Chondrocyte (in vitro differentiated cells): ENCODE measurements around the gene MND1. TPM values are rescaled to one million over a fixed set of nuclear protein-coding genes. Genes with fewer than 3 reads are reported as not detected.

Experiments
- DNase-seq: peaks from one replicate; pipeline ENCODE4 v3.0.0; 2021; ENCODE audit warnings: mixed read lengths, low spot score
- H3K27ac Mint-ChIP-seq: one replicate; pipeline ENCODE4 v1.8.0; 2021; ENCODE audit warnings: mild to moderate bottlenecking, moderate library complexity, mixed read lengths; ENCODE audit not compliant: unreplicated experiment
- H3K27me3 Mint-ChIP-seq: 2 replicates; pipeline ENCODE4 v1.8.0; 2021; ENCODE audit warnings: low read depth, mixed read lengths
- H3K36me3 Mint-ChIP-seq: 2 replicates; pipeline ENCODE4 v1.8.0; 2021; ENCODE audit warnings: low read depth, mixed read lengths
- H3K4me1 Mint-ChIP-seq: 2 replicates; pipeline ENCODE4 v1.8.0; 2021; ENCODE audit warnings: low read depth, mild to moderate bottlenecking, mixed read lengths
- H3K4me3 Mint-ChIP-seq: one replicate; pipeline ENCODE4 v1.8.0; 2021; ENCODE audit warnings: mild to moderate bottlenecking, moderate library complexity, mixed read lengths; ENCODE audit not compliant: unreplicated experiment
- H3K9me3 Mint-ChIP-seq: 2 replicates; pipeline ENCODE4 v1.8.0; 2021; ENCODE audit warnings: low read depth, mixed read lengths
- total RNA-seq: library from RNA; stranded (reverse); gene quantifications from 3 replicates; pipeline ENCODE4 v1.2.1, GENCODE V29; 2021
- TF ChIP-seq, protein P1 (sequence below): fragments of 200-600 bp; sonication (generic); IDR thresholded peaks from 2 replicates; pipeline ENCODE4 v1.5.0; 2021; ENCODE audit warnings: antibody characterized with exemption, mild to moderate bottlenecking, moderate library complexity

The MND1 gene
- total RNA-seq, 1 donor from 2014 or later: 0.90 TPM

DNA sequence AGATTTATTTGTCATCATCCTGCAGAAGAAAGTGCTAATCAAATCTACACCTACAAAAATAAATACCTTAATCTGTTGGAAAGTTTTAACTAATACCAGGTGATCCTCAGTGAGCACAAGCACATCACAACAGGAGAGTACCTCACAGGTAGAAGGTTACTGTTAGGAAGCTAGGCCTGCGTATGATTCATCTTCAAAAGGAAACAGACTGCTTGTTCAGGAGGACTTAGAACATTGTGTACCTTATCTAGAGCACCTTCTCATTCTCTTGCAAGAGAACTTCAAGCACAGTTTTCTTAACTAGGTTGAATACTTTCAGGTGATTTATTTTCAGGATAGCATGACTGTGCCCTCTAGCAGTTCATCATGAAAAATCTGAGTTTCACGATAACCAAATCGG lies 54.2 kb downstream of the MND1 start:
- TF ChIP-seq, protein P1, sequence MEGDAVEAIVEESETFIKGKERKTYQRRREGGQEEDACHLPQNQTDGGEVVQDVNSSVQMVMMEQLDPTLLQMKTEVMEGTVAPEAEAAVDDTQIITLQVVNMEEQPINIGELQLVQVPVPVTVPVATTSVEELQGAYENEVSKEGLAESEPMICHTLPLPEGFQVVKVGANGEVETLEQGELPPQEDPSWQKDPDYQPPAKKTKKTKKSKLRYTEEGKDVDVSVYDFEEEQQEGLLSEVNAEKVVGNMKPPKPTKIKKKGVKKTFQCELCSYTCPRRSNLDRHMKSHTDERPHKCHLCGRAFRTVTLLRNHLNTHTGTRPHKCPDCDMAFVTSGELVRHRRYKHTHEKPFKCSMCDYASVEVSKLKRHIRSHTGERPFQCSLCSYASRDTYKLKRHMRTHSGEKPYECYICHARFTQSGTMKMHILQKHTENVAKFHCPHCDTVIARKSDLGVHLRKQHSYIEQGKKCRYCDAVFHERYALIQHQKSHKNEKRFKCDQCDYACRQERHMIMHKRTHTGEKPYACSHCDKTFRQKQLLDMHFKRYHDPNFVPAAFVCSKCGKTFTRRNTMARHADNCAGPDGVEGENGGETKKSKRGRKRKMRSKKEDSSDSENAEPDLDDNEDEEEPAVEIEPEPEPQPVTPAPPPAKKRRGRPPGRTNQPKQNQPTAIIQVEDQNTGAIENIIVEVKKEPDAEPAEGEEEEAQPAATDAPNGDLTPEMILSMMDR: no peak
- H3K9me3 Mint-ChIP-seq: no peaks in the 10 kb centered on the region
- H3K36me3 Mint-ChIP-seq: no peaks in the 10 kb centered on the region
- peaks cover 5% of the 10 kb centered on the region for H3K4me1 Mint-ChIP-seq
- no peak overlapping the region for H3K4me3 Mint-ChIP-seq
- no peak overlapping the region for H3K27ac Mint-ChIP-seq
- no peak for DNase-seq
- H3K27me3 Mint-ChIP-seq: no peaks in the 10 kb centered on the region

DNA sequence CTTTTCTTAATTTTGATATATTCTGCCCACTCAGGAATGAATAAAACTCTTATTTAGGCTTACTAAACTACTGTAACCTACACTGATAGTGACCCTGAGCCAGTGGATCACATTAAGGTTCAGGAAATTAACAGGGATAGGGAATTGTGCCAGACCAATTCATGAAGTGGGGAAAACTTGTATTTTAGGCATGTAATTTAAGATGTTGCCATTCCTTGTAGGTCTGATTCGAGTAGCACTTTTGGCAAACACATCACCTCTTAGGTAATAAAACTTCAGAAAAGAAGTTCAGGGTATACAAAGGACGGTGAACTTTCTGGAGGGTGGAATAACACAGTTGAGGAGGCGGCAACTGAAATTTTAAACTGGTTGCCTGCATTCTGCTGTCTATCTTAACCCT lies 54.9 kb downstream of the MND1 start:
- TF ChIP-seq, protein P1: no peak
- H3K4me1 Mint-ChIP-seq: peaks cover 5% of the 10 kb centered on the region
- no peaks in the 10 kb centered on the region for H3K9me3 Mint-ChIP-seq
- H3K27ac Mint-ChIP-seq: no peak overlapping the region
- no peaks in the 10 kb centered on the region for H3K36me3 Mint-ChIP-seq
- no peaks in the 10 kb centered on the region for H3K27me3 Mint-ChIP-seq
- no peak overlapping the region for H3K4me3 Mint-ChIP-seq
- DNase-seq: no peak

DNA sequence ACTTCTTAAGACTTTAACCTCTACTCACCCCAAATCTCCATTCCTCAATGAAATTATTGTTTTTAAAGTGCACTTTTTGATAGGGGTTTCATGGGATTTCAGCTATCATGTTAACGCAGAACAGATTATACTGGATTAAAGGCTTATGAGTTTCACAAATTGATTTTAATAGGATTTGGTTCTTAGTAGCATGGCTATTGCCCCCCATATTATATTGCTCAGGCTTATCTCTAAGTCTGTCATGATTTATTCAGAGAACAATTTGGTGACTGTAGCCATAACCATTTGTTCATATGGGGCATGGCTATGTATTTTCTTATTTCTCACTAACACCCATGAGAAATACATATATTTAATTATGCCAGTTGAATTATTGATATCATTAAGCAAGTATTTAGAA lies 57.0 kb downstream of the MND1 start:
- Mint-ChIP-seq H3K4me3 (no peak overlapping the region), H3K36me3 (no peaks in the 10 kb centered on the region), H3K9me3 (peaks cover under 1% of the 10 kb centered on the region), H3K4me1 (peaks cover 5% of the 10 kb centered on the region), H3K27ac (no peak overlapping the region), H3K27me3 (no peaks in the 10 kb centered on the region)
- DNase-seq: no peak
- TF ChIP-seq, protein P1: no peak

DNA sequence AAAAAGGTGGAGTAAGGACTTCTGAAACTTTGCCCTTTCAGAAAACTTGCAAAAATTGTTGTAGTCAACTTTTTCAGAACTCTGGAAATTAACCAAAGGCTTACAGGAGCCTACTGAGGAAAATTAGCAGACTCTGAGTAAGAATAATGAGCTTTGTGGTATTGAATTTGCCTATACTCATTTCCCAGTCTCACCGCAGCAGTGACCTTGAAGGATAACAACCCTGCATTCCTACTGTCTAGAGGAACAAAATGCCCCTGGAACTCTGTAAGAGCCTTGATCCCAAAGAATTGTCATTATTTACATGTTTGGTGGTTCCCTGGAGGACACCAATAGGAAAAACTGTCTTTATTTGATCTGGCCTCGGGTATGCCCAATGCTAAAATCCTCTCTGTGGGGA lies 57.9 kb downstream of the MND1 start:
- TF ChIP-seq, protein P1: no peak
- no peak for DNase-seq
- Mint-ChIP-seq H3K4me3 (no peak overlapping the region), H3K27ac (no peak overlapping the region), H3K9me3 (peaks cover 4% of the 10 kb centered on the region), H3K36me3 (no peaks in the 10 kb centered on the region), H3K27me3 (no peaks in the 10 kb centered on the region), H3K4me1 (peaks cover 5% of the 10 kb centered on the region)

DNA sequence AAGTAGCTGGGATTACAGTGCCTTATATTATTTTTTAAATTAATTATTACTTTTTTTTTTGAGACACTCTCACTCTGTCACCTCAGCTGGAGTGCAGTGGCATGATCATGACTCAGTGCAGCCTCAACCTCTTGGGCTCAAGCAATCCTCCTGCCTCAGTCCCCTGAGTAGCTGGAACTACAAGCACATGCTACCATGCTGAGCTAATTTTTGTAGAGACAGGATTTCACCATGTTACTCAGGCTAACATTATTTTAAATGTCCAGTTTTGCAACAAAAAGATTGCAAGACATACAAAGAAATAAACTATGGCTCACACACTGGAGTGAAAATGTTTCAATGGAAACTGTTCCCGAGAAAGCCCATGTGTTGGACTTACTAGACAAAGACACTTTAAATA lies 59.2 kb downstream of the MND1 start:
- H3K27ac Mint-ChIP-seq: no peak overlapping the region
- H3K9me3 Mint-ChIP-seq: peaks cover 7% of the 10 kb centered on the region
- peaks cover 5% of the 10 kb centered on the region for H3K4me1 Mint-ChIP-seq
- H3K27me3 Mint-ChIP-seq: no peaks in the 10 kb centered on the region
- DNase-seq: no peak
- no peaks in the 10 kb centered on the region for H3K36me3 Mint-ChIP-seq
- TF ChIP-seq, protein P1: no peak
- no peak overlapping the region for H3K4me3 Mint-ChIP-seq
